MM.1S (cell line): ENCODE data around the gene SMOC2.

Experiments used
- DNase-seq: peaks from one replicate; pipeline ENCODE4 v3.0.0-alpha.2; 2015
- H2AFZ ChIP-seq: fragments of 300-600 bp; sonication (generic); 2 replicates; pipeline ENCODE4 v1.6.0; 2016; ENCODE audit warnings: antibody characterized with exemption, low read length
- H3F3A ChIP-seq: fragments of 300-600 bp; sonication (generic); 2 replicates; pipeline ENCODE4 v1.6.1; 2016; ENCODE audit warnings: mild to moderate bottlenecking, antibody characterized with exemption, low read length, moderate library complexity, mixed read lengths; ENCODE audit not compliant: insufficient read depth
- H3K27ac ChIP-seq: fragments of 300-600 bp; sonication (generic); 2 replicates; pipeline ENCODE4 v1.5.1; 2016; ENCODE audit warnings: mild to moderate bottlenecking, low read length
- H3K27me3 ChIP-seq: fragments of 300-600 bp; sonication (generic); replicated peaks from 2 replicates; pipeline ENCODE4 v1.6.0; 2016; ENCODE audit warnings: low read length; ENCODE audit not compliant: insufficient read depth
- H3K36me3 ChIP-seq: fragments of 300-600 bp; sonication (generic); replicated peaks from 2 replicates; pipeline ENCODE4 v1.6.1; 2016; ENCODE audit warnings: mild to moderate bottlenecking, low read length, mixed read lengths; ENCODE audit not compliant: insufficient read depth
- H3K4me1 ChIP-seq: fragments of 300-600 bp; sonication (generic); 2 replicates; pipeline ENCODE4 v1.6.1; 2016; ENCODE audit warnings: low read length, mixed read lengths
- H3K4me2 ChIP-seq: fragments of 300-600 bp; sonication (generic); 2 replicates; pipeline ENCODE4 v1.6.0; 2016; ENCODE audit warnings: low read depth, low read length
- H3K4me3 ChIP-seq: fragments of 300-600 bp; sonication (generic); 2 replicates; pipeline ENCODE4 v1.5.1; 2016; ENCODE audit warnings: low read length, mixed read lengths
- H3K79me2 ChIP-seq: fragments of 300-600 bp; sonication (generic); 2 replicates; pipeline ENCODE4 v1.6.1; 2016; ENCODE audit warnings: mixed run types, low read length, mixed read lengths
- H3K9ac ChIP-seq: fragments of 300-600 bp; sonication (generic); 2 replicates; pipeline ENCODE4 v1.6.1; 2016; ENCODE audit warnings: low read length, mixed read lengths
- H3K9me2 ChIP-seq: fragments of 300-600 bp; sonication (generic); replicated peaks from 2 replicates; pipeline ENCODE4 v1.6.1; 2016; ENCODE audit warnings: mild to moderate bottlenecking, low read length, mixed read lengths; ENCODE audit not compliant: insufficient read depth
- H3K9me3 ChIP-seq: fragments of 300-600 bp; sonication (generic); replicated peaks from 2 replicates; pipeline ENCODE4 v1.6.1; 2016; ENCODE audit warnings: mild to moderate bottlenecking, low read length, mixed read lengths; ENCODE audit not compliant: insufficient read depth
- H4K20me1 ChIP-seq: fragments of 300-600 bp; sonication (generic); 2 replicates; pipeline ENCODE4 v1.6.1; 2016; ENCODE audit warnings: mild to moderate bottlenecking, low read length, moderate library complexity, mixed read lengths; ENCODE audit not compliant: insufficient read depth
- CTCF ChIP-seq: fragments of 300-600 bp; sonication (generic); IDR thresholded peaks from 2 replicates; pipeline ENCODE4 v1.5.1; 2016; ENCODE audit warnings: antibody characterized with exemption, low read length, mixed read lengths
- EZH2 ChIP-seq: fragments of 300-600 bp; sonication (generic); optimal IDR thresholded peaks from 2 replicates; pipeline ENCODE3; 2017; ENCODE audit warnings: low read depth, mild to moderate bottlenecking, antibody characterized with exemption, low read length, mixed read lengths
- EZH2phosphoT487 ChIP-seq: fragments of 300-600 bp; sonication (generic); IDR thresholded peaks from 2 replicates; pipeline ENCODE4 v1.6.1; 2018; ENCODE audit warnings: antibody characterized with exemption, low read length

SMOC2 gene

GRCh38 chr6:168506460-168506859, 65.5 kb downstream of the SMOC2 start:
- Histone ChIP-seq H3K9ac (no peak overlapping the region), H3K4me2 (peak overlapping the region; percentile 2; the same call in 1 of the 2 replicates), H3K79me2 (no peaks in the 10 kb centered on the region), H2AFZ (no peak overlapping the region), H3K4me3 (no peak overlapping the region), H3K4me1 (no peaks in the 10 kb centered on the region), H3K36me3 (no peaks in the 10 kb centered on the region), H3K9me3 (no peaks in the 10 kb centered on the region), H3F3A (no peaks in the 10 kb centered on the region), H3K27ac (peak overlapping the region; percentile 55; the same call in 1 of the 2 replicates), H3K9me2 (no peaks in the 10 kb centered on the region), H3K27me3 (no peaks in the 10 kb centered on the region), H4K20me1 (no peaks in the 10 kb centered on the region)
- TF ChIP-seq EZH2phosphoT487, result no peak
- no peak for TF ChIP-seq CTCF
- no peak for TF ChIP-seq EZH2
- peak; percentile 71 for DNase-seq

- no peak overlapping the region for H2AFZ ChIP-seq
- no peaks in the 10 kb centered on the region for H3K9me2 ChIP-seq
- peak overlapping the region; percentile 2; the same call in 1 of the 2 replicates for H3K4me2 ChIP-seq
- H3K4me3 ChIP-seq, result no peak overlapping the region
- no peaks in the 10 kb centered on the region for H3K4me1 ChIP-seq
- no peaks in the 10 kb centered on the region for H3K27me3 ChIP-seq
- DNase-seq, result peak; percentile 41
- H3F3A ChIP-seq, result no peaks in the 10 kb centered on the region
- H3K9ac ChIP-seq, result no peak overlapping the region
- H4K20me1 ChIP-seq, result no peaks in the 10 kb centered on the region
- peak overlapping the region; percentile 55; the same call in 1 of the 2 replicates for H3K27ac ChIP-seq
- TF ChIP-seq EZH2phosphoT487 (no peak), CTCF (no peak), EZH2 (no peak)
- H3K9me3 ChIP-seq, result no peaks in the 10 kb centered on the region
- H3K79me2 ChIP-seq, result no peaks in the 10 kb centered on the region
- no peaks in the 10 kb centered on the region for H3K36me3 ChIP-seq
Measured at GRCh38 chr6:168507297-168507696, 66.3 kb downstream of the SMOC2 start.

GRCh38 chr6:168507730-168508129, 66.7 kb downstream of the SMOC2 start:
- Histone ChIP-seq H4K20me1 (no peaks in the 10 kb centered on the region), H3K79me2 (no peaks in the 10 kb centered on the region), H3K27ac (no peak overlapping the region), H3K36me3 (no peaks in the 10 kb centered on the region), H3K4me2 (no peak overlapping the region), H3K27me3 (no peaks in the 10 kb centered on the region), H3K9me3 (no peaks in the 10 kb centered on the region), H3K4me1 (no peaks in the 10 kb centered on the region), H3K9me2 (no peaks in the 10 kb centered on the region), H2AFZ (no peak overlapping the region), H3F3A (no peaks in the 10 kb centered on the region), H3K9ac (no peak overlapping the region), H3K4me3 (no peak overlapping the region)
- no peak for DNase-seq
- TF ChIP-seq EZH2, result no peak
- no peak for TF ChIP-seq EZH2phosphoT487
- no peak for TF ChIP-seq CTCF
